Loucy (cell line): ENCODE results near the gene HLA-A.

ENCODE experiments used
- H2AFZ ChIP-seq: fragments of 200-600 bp; sonication (generic); 2 replicates; pipeline ENCODE4 v1.6.0; 2016; ENCODE audit warnings: antibody characterized with exemption, mild to moderate bottlenecking, low read length, moderate library complexity
- H3F3A ChIP-seq: fragments of 200-600 bp; 2 replicates; pipeline ENCODE4 v1.6.0; 2016; ENCODE audit warnings: antibody characterized with exemption, low read depth, mild to moderate bottlenecking
- H3K27me3 ChIP-seq: fragments of 200-600 bp; sonication (generic); 2 replicates; pipeline ENCODE4 v1.6.1; 2014; ENCODE audit warnings: low read length, mild to moderate bottlenecking; ENCODE audit not compliant: insufficient read depth, poor library complexity, severe bottlenecking
- H3K36me3 ChIP-seq: fragments of 200-600 bp; sonication (generic); 2 replicates; pipeline ENCODE4 v1.6.1; 2016; ENCODE audit warnings: low read length; ENCODE audit not compliant: insufficient read depth
- H3K4me1 ChIP-seq: fragments of 200-600 bp; sonication (generic); 2 replicates; pipeline ENCODE4 v1.5.1; 2014; ENCODE audit warnings: low read length, mild to moderate bottlenecking; ENCODE audit not compliant: insufficient read depth, poor library complexity, severe bottlenecking
- H3K4me2 ChIP-seq: fragments of 200-600 bp; sonication (generic); 2 replicates; pipeline ENCODE4 v1.6.0; 2014; ENCODE audit warnings: antibody characterized with exemption, low read length, low read depth, mild to moderate bottlenecking; ENCODE audit not compliant: poor library complexity, severe bottlenecking
- H3K4me3 ChIP-seq: fragments of 200-600 bp; sonication (generic); 2 replicates; pipeline ENCODE4 v1.5.1; 2014; ENCODE audit warnings: low read length, mild to moderate bottlenecking, mixed read lengths; ENCODE audit not compliant: poor library complexity, severe bottlenecking
- H3K79me2 ChIP-seq: fragments of 200-600 bp; sonication (generic); 2 replicates; pipeline ENCODE4 v1.6.1; 2014; ENCODE audit warnings: low read length; ENCODE audit not compliant: insufficient read depth
- H3K9ac ChIP-seq: fragments of 200-600 bp; sonication (generic); 2 replicates; pipeline ENCODE4 v1.6.0; 2014; ENCODE audit warnings: mild to moderate bottlenecking, low read depth, low read length, moderate library complexity; ENCODE audit not compliant: poor library complexity, severe bottlenecking
- H3K9me2 ChIP-seq: fragments of 200-600 bp; sonication (generic); replicated peaks from 2 replicates; pipeline ENCODE4 v1.6.1; 2016; ENCODE audit warnings: low read depth, low read length, mixed read lengths
- H3K9me3 ChIP-seq: fragments of 200-600 bp; sonication (generic); 2 replicates; pipeline ENCODE4 v1.6.1; 2014; ENCODE audit warnings: mild to moderate bottlenecking, antibody characterized with exemption, low read length, low read depth; ENCODE audit not compliant: insufficient read depth
- H4K20me1 ChIP-seq: fragments of 200-600 bp; sonication (generic); 2 replicates; pipeline ENCODE4 v1.6.0; 2014; ENCODE audit warnings: antibody characterized with exemption, low read length, mild to moderate bottlenecking; ENCODE audit not compliant: insufficient read depth, poor library complexity, severe bottlenecking
- CTCF ChIP-seq: fragments of 200-600 bp; sonication (generic); conservative IDR thresholded peaks from 2 replicates; pipeline ENCODE4 v1.5.1; 2014; ENCODE audit warnings: mild to moderate bottlenecking, antibody characterized with exemption, low read length
- EZH2phosphoT487 ChIP-seq: fragments of 200-600 bp; IDR thresholded peaks from 2 replicates; pipeline ENCODE4 v1.6.1; 2018; ENCODE audit warnings: antibody characterized with exemption, mild to moderate bottlenecking, moderate library complexity, borderline replicate concordance

Gene HLA-A

GRCh38 chr6:29989211-29989610, 46.9 kb downstream of the HLA-A start:
- peaks cover 4% of the 10 kb centered on the region for H3K4me1 ChIP-seq
- H3K4me3 ChIP-seq, result no peak overlapping the region
- no peak overlapping the region for H3K9ac ChIP-seq
- H3K4me2 ChIP-seq, result no peak overlapping the region
- H3F3A ChIP-seq, result no peaks in the 10 kb centered on the region
- no peak for TF ChIP-seq EZH2phosphoT487
- no peak for TF ChIP-seq CTCF
- no peaks in the 10 kb centered on the region for H4K20me1 ChIP-seq
- no peaks in the 10 kb centered on the region for H3K9me3 ChIP-seq
- no peaks in the 10 kb centered on the region for H3K79me2 ChIP-seq
- H3K9me2 ChIP-seq, result no peaks in the 10 kb centered on the region
- H3K27me3 ChIP-seq, result no peaks in the 10 kb centered on the region
- H2AFZ ChIP-seq, result no peak overlapping the region
- no peaks in the 10 kb centered on the region for H3K36me3 ChIP-seq

- Histone ChIP-seq H3K27me3 (no peaks in the 10 kb centered on the region), H3K79me2 (no peaks in the 10 kb centered on the region), H4K20me1 (no peaks in the 10 kb centered on the region), H3K36me3 (no peaks in the 10 kb centered on the region), H3K4me2 (no peak overlapping the region), H3K4me1 (peaks cover 4% of the 10 kb centered on the region), H3K9ac (no peak overlapping the region), H3K9me2 (no peaks in the 10 kb centered on the region), H3K4me3 (no peak overlapping the region), H3K9me3 (no peaks in the 10 kb centered on the region), H2AFZ (no peak overlapping the region), H3F3A (no peaks in the 10 kb centered on the region)
- TF ChIP-seq CTCF, result no peak
- no peak for TF ChIP-seq EZH2phosphoT487
Measured at GRCh38 chr6:29990931-29991330, 48.6 kb downstream of the HLA-A start.

- H3K4me3 ChIP-seq, result no peak overlapping the region
- H2AFZ ChIP-seq, result no peak overlapping the region
Measured at GRCh38 chr6:29992807-29993206, 50.5 kb downstream of the HLA-A start.

More at GRCh38 chr6:29992807-29993206, 50.5 kb downstream of the HLA-A start:
- Histone ChIP-seq H3K4me2 (no peak overlapping the region), H3K27me3 (no peaks in the 10 kb centered on the region), H3K36me3 (no peaks in the 10 kb centered on the region), H3K4me1 (peaks cover 4% of the 10 kb centered on the region), H3F3A (no peaks in the 10 kb centered on the region), H4K20me1 (no peaks in the 10 kb centered on the region), H3K9ac (no peak overlapping the region), H3K9me3 (no peaks in the 10 kb centered on the region), H3K9me2 (no peaks in the 10 kb centered on the region), H3K79me2 (no peaks in the 10 kb centered on the region)
- TF ChIP-seq EZH2phosphoT487, result no peak
- no peak for TF ChIP-seq CTCF
